ENCODE measurements around the gene ANO1.

- TF ChIP-seq CTCF (IDR thresholded peaks at IDR 0.05), result no peak
- TF ChIP-seq POLR2A (IDR thresholded peaks at IDR 0.05), result no peak
Observed at GRCh38 chr11:70206226-70206981, 128.3 kb downstream of the ANO1 start.
